HUES64 (cell line): ENCODE results near the gene TCEAL1.

Experiments used
- H3K27ac ChIP-seq: 2 replicates; pipeline ENCODE4 v1.7.0; 2013; ENCODE audit warnings: low read depth, low read length, inconsistent platforms
- H3K27me3 ChIP-seq: 2 replicates; pipeline ENCODE4 v1.6.1; 2013; ENCODE audit warnings: mild to moderate bottlenecking, low read length; ENCODE audit not compliant: insufficient read depth
- H3K36me3 ChIP-seq: 2 replicates; pipeline ENCODE4 v1.6.1; 2013; ENCODE audit warnings: mild to moderate bottlenecking, low read length; ENCODE audit not compliant: insufficient read depth
- H3K4me1 ChIP-seq: 2 replicates; pipeline ENCODE4 v1.6.1; 2013; ENCODE audit warnings: mild to moderate bottlenecking, low read length, moderate library complexity; ENCODE audit not compliant: insufficient read depth
- H3K4me3 ChIP-seq: 2 replicates; pipeline ENCODE4 v1.5.1; 2013; ENCODE audit warnings: mild to moderate bottlenecking, low read length, moderate library complexity
- H3K9ac ChIP-seq: 2 replicates; pipeline ENCODE4 v1.6.1; 2013; ENCODE audit warnings: mild to moderate bottlenecking, low read depth, low read length
- H3K9me3 ChIP-seq: 2 replicates; pipeline ENCODE4 v1.6.1; 2013; ENCODE audit warnings: low read depth, low read length; ENCODE audit not compliant: insufficient read depth
- WGBS: fragments of 150-250, 120-280 bp; methylation state at CpG from one replicate; pipeline ENCODE4 v1.1.7; 2013; ENCODE audit warnings: missing lambda C conversion rate; 5-methylcytosine and 5-hydroxymethylcytosine counted together

TCEAL1 gene

DNA sequence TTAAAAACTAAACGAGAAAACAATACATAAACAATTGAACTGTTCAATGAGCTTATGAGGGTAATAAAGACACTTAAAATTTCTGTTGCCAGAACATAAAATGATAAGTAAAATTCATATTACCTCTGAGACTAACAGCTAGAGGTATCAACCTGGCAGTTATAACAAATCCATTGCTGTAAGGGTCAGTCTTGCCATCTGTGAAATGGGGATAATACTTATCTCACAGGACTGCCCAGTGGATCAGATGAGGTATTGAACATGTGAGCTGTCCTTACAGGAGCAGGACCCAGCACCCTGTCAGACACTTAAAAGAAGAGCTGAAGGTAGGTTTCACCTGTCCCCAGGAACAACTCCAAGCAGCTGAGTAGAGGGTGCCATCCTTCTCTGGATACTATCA, 18.5 kb upstream of the TCEAL1 start:
- Histone ChIP-seq H3K36me3 (no peaks in the 10 kb centered on the region), H3K27ac (no peak overlapping the region), H3K4me3 (no peak overlapping the region), H3K27me3 (peaks cover 9% of the 10 kb centered on the region; the same call in 1 of the 2 replicates), H3K9me3 (no peaks in the 10 kb centered on the region), H3K4me1 (no peaks in the 10 kb centered on the region), H3K9ac (no peak overlapping the region)
- no CpG with 5 or more reads among the region's 1 CpG for WGBS

DNA sequence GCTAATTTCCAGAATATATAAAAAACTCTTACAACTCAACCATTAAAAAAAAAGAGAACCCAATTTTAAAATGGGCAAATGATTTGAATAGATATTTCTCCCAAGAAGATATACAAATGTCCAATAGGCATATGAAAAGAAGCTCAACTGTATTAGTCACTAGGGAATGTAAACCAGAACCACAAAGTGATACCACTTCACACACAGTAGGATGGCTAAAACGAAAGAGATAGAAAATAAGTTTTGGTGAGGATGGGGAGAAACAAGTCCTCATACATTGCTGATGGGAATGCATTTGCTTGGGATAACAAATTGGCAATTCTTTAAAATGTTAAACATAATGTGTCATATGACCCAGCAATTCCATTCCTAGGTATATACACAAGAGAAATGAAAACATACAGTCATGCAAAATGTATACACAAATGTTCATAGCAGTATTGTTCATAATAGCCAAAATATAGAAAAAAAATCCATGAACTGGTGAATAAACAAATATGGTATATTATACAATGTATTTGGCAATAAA, 15.3 kb upstream of the TCEAL1 start:
- Histone ChIP-seq H3K4me1 (0 out of 2 replicates have a peak, but pooled peaks cover 8% of the 10 kb centered on the region), H3K27me3 (no peaks in the 10 kb centered on the region), H3K36me3 (no peaks in the 10 kb centered on the region), H3K27ac (no peak overlapping the region), H3K9ac (no peak overlapping the region), H3K4me3 (no peak overlapping the region), H3K9me3 (no peaks in the 10 kb centered on the region)
- WGBS: no CpG with 5 or more reads among the region's 1 CpG

DNA sequence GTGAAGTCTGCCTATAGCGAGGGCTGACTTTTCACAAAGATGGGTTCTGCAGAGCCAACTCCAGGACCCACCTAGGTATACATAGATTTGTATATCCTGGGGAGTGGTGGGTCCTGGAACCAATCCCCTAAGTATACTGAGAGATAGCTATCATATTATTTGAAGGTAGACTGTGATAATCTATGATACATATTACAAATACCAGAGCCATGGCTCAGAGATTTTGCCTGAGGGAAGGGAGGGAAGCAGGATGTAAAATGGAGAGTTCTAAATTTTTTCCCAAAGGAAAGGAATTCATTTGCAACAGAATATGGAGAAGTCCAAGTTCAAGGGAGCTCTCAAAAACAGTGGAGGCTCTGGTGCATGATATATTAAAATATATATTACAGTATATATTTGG, 13.8 kb upstream of the TCEAL1 start:
- H3K27ac ChIP-seq: no peak overlapping the region
- no peaks in the 10 kb centered on the region for H3K27me3 ChIP-seq
- H3K4me3 ChIP-seq: no peak overlapping the region
- H3K36me3 ChIP-seq: no peaks in the 10 kb centered on the region
- no peak overlapping the region for H3K9ac ChIP-seq
- H3K9me3 ChIP-seq: no peaks in the 10 kb centered on the region
- 0 out of 2 replicates have a peak, but pooled peaks cover 8% of the 10 kb centered on the region for H3K4me1 ChIP-seq
- WGBS: 83% methylated on average over 1 of the region's 1 CpG

DNA sequence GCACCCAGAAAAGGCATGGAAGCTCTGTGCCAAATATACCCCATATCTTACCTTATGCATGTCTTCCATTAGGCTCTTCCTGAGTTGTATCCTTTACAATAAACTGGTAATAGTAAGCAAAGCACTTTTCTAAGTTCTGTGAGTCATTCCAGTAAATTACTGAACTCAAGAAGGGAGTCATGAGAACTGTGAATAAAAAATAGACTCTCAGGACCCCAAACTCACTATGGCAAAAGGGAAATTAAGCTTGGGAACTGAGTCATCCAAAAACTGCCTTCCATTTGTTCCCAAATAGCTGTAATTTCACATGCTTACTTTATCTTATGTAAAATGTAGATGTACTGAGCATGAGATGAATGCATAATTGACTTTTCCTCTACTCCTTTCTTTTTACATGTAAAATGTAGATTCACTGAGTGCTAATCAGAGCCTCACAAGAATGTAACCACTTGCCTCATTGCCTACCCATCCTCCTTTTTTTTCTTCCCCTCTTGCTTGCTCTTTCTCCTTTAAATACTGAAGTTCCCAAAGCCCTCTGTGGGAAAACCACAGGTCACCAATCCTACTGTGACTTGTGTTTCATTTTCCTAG, 12.9 kb upstream of the TCEAL1 start:
- Histone ChIP-seq H3K27ac (peak overlapping the region; percentile 35; the same call in 1 of the 2 replicates), H3K4me1 (0 out of 2 replicates have a peak, but pooled peaks cover 8% of the 10 kb centered on the region), H3K9me3 (no peaks in the 10 kb centered on the region)

DNA sequence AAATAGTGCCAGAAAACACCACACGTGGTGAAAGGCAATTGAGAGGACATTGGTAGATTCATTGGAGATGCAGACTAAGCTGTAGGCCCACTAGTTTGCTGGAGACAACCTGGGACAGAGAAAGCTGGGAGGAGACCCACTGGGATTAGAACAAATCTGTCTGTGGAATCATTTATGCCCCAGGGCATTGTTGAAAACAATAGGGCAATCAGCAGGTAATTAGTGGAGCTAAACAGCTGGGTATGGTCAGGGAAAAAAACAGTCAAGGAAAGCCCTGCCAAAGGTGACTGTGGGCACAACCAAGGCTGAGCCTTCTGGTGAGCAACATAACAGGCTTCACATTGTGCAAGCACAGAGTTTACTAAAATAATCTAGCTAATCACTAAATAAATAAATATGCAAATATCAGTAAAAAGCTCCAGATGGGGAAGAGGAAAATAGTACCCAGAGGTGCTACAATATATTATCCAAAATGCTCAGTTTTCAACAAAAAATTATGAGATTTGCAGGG, 12.0 kb upstream of the TCEAL1 start:
- Histone ChIP-seq H3K4me3 (no peak overlapping the region), H3K36me3 (no peaks in the 10 kb centered on the region), H3K9ac (no peak overlapping the region), H3K9me3 (no peaks in the 10 kb centered on the region), H3K27me3 (no peaks in the 10 kb centered on the region), H3K4me1 (0 out of 2 replicates have a peak, but pooled peaks cover 8% of the 10 kb centered on the region), H3K27ac (peak overlapping the region; percentile 35; the same call in 1 of the 2 replicates)
- WGBS: 5% methylated on average over 1 of the region's 1 CpG

More for the DNA sequence above, 12.9 kb upstream of the TCEAL1 start:
- H3K9ac ChIP-seq: no peak overlapping the region
- H3K36me3 ChIP-seq: no peaks in the 10 kb centered on the region
- no peak overlapping the region for H3K4me3 ChIP-seq
- H3K27me3 ChIP-seq: no peaks in the 10 kb centered on the region

DNA sequence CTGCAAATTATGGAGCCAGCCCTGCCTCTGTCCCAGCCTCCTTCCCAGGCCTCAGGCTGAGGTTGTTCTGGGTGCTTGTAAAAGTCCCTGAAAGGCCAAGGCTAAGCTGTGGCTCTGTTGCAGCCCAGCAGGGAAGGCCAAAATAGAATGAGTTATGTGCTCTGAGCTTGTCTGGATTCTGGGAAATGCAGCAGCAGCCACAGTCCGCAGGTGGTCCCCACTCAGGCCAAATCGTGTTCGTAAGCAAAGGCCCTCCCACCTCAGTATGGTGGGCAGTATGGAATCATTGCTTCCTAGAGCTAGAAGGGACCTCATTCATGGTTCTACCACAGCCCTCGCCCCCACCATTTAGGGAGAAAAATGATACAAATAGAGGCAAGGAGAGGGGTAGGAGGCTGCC, 4.7 kb upstream of the TCEAL1 start:
- Histone ChIP-seq H3K36me3 (no peaks in the 10 kb centered on the region), H3K4me1 (peaks cover 8% of the 10 kb centered on the region; the same call in 1 of the 2 replicates), H3K9ac (no peak overlapping the region), H3K27ac (no peak overlapping the region), H3K9me3 (no peaks in the 10 kb centered on the region), H3K4me3 (no peak overlapping the region), H3K27me3 (no peaks in the 10 kb centered on the region)
- WGBS: 66% methylated on average over 2 of the region's 4 CpGs

DNA sequence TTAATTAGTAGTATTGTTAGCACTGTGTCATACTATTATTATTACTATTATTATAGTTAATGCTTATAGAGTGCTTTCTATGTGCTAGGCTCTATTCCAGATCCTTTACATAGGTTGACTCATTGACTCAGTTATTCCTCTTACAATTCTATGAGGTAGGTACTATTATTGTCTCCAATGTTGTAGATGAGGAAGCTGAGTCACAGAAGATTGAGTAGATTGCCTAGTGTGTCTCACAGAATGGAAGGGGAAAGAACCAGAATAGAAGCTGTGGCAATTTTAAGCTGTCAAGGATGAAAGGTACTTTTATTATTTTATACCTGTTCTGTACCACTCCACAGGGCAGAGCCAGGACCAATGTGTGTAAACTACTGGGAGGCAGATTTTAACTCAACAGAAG, 1.9 kb upstream of the TCEAL1 start:
- H3K4me3 ChIP-seq: no peak overlapping the region
- no peak overlapping the region for H3K27ac ChIP-seq

DNA sequence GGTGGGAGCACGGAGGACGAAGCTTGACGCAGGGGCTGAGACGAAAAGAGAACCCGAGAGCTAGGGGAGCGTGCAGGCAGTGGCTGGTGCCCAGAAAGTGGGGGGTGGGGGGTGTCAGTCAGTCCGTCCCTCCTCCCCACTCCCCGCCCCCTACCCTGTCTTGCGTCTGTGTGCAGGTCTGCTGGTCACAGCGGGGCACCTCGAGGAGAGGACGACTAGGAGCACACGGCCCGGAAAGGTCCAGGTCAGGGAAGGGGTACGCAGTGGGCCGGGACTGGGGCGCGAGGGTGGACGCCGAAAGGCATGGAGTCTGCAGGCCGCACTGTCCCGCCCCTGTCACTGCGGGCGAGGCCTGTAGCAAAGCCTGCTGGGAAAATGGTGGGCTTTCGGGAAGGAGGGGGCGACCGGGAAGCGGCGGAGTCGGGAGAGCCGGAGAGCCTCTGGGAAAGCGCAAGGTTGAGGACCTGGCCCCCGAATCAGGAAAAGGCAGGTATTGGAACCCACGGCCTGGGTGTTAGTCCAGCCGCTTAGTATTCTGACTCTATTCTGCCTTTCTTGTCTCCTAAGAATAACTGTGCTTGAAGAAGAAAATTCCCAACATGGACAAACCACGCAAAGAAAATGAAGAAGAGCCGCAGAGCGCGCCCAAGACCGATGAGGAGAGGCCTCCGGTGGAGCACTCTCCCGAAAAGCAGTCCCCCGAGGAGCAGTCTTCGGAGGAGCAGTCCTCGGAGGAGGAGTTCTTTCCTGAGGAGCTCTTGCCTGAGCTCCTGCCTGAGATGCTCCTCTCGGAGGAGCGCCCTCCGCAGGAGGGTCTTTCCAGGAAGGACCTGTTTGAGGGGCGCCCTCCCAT, 769 bp downstream of the TCEAL1 start:
- H3K9ac ChIP-seq: peak overlapping the region; percentile 67
- no peaks in the 10 kb centered on the region for H3K9me3 ChIP-seq
- peak overlapping the region; percentile 92 for H3K4me3 ChIP-seq
- WGBS: under 1% methylated on average over 47 of the region's 49 CpGs
- H3K27me3 ChIP-seq: no peaks in the 10 kb centered on the region
- peak overlapping the region; percentile 81 for H3K27ac ChIP-seq
- peaks cover 7% of the 10 kb centered on the region; the same call in 1 of the 2 replicates for H3K4me1 ChIP-seq
- no peaks in the 10 kb centered on the region for H3K36me3 ChIP-seq

More for the DNA sequence above, 1.9 kb upstream of the TCEAL1 start:
- Histone ChIP-seq H3K9me3 (no peaks in the 10 kb centered on the region), H3K36me3 (no peaks in the 10 kb centered on the region), H3K27me3 (no peaks in the 10 kb centered on the region), H3K4me1 (peaks cover 12% of the 10 kb centered on the region; the same call in 1 of the 2 replicates), H3K9ac (no peak overlapping the region)

DNA sequence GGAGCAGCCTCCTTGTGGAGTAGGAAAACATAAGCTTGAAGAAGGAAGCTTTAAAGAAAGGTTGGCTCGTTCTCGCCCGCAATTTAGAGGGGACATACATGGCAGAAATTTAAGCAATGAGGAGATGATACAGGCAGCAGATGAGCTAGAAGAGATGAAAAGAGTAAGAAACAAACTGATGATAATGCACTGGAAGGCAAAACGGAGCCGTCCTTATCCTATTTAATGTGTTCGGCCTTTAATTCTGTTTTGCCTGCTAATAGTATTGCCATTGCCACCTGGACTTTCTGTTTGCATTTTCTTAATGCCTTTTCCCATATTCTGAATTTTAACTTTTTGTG, 1.4 kb downstream of the TCEAL1 start:
- Histone ChIP-seq H3K4me3 (peak overlapping the region; percentile 92), H3K27ac (no peak overlapping the region; the same call in 1 of the 2 replicates)
- 30% methylated on average over 6 of the region's 6 CpGs for WGBS

DNA sequence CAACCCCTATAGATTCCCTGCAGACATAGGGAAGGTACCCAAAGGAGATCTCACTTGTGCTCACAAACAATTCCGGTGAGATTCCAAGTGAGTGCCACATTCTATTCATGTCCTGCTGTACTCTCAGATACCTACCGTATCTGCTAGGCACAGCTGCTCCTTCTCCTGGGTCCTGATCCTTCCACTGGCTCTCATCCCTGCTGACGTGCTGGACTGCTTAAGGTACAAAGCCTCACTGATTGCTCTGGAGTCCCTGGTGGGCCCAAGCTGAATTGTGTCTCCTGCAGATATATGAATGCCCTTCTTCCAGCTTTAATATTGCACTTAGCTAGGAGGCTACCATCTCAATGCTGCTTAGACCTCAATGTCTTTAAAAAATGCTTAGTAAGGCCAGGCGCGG, 2.4 kb downstream of the TCEAL1 start:
- Histone ChIP-seq H3K4me3 (no peak overlapping the region), H3K27ac (no peak overlapping the region), H3K9ac (no peak overlapping the region), H3K27me3 (no peaks in the 10 kb centered on the region), H3K4me1 (peaks cover 7% of the 10 kb centered on the region; the same call in 1 of the 2 replicates), H3K36me3 (no peaks in the 10 kb centered on the region), H3K9me3 (no peaks in the 10 kb centered on the region)
- WGBS: 95% methylated on average over 5 of the region's 5 CpGs

More for the DNA sequence above, 1.4 kb downstream of the TCEAL1 start:
- Histone ChIP-seq H3K36me3 (no peaks in the 10 kb centered on the region), H3K4me1 (peaks cover 7% of the 10 kb centered on the region; the same call in 1 of the 2 replicates), H3K9ac (peak overlapping the region; percentile 67; the same call in 1 of the 2 replicates), H3K27me3 (no peaks in the 10 kb centered on the region), H3K9me3 (no peaks in the 10 kb centered on the region)

DNA sequence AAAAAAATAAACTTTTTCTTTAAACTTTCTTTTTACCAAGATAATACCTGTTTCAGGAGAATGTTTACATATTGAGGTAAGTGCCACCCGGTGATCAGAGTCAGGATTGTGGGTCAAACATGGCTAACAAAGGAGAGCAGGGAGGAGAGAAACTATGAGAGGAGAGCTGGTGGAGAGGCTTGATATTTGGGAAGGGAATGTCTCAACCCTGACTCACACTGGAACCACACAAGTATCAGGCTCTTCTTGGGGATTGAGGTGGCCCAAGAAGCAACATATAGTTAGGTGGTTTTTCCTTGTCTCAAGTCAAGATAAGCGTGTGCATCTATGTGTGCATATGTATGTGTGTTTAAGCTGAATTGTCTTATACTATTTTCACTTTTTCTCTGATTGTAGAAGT, 6.7 kb downstream of the TCEAL1 start:
- 53% methylated on average over 1 of the region's 2 CpGs for WGBS
- H3K4me3 ChIP-seq: no peak overlapping the region
- peaks cover 4% of the 10 kb centered on the region; the same call in 1 of the 2 replicates for H3K4me1 ChIP-seq
- no peak overlapping the region for H3K9ac ChIP-seq
- H3K27me3 ChIP-seq: no peaks in the 10 kb centered on the region
- no peak overlapping the region for H3K27ac ChIP-seq
- no peaks in the 10 kb centered on the region for H3K9me3 ChIP-seq
- no peaks in the 10 kb centered on the region for H3K36me3 ChIP-seq
